GM12878 (cell line): Measurements from ENCODE around the gene NRBP1. TPM values are rescaled to one million over a fixed set of nuclear protein-coding genes. Genes with fewer than 3 reads are reported as not detected.

Experiments used
- ATAC-seq: fragments of 200-7000 bp; cut with Tn5 transposase; 3 replicates; pipeline ENCODE4 v1.9.1; 2020; ENCODE audit warnings: mild to moderate bottlenecking, moderate library complexity
- BruUV-seq: library from RNA; stranded (reverse); fragments of 400-500 nt; replicated peaks from 2 replicates; lab custom pipeline; 2021; lab: Mats Ljungman, UMichigan
- CTCF ChIA-PET: fragments of 300-600 bp; sonication (Branson Sonifier 250); formaldehyde crosslinking; extraction: SDS; loops from one replicate; lab custom pipeline; 2021; ENCODE audit warnings: inconsistent platforms; lab: Yijun Ruan, JAX
- POLR2A ChIA-PET: fragments of 350-600 bp; formaldehyde crosslinking; extraction: SDS; loops from one replicate; lab custom pipeline; 2021; ENCODE audit warnings: inconsistent platforms; lab: Charles Lee
- RAD21 ChIA-PET: fragments of 300-600 bp; sonication (Branson Sonifier 250); formaldehyde crosslinking; loops from one replicate; lab custom pipeline; 2023; ENCODE audit warnings: antibody characterized with exemption; ENCODE audit not compliant: unreplicated experiment; lab: Charles Lee
- SMC1A ChIA-PET: fragments of 300-600 bp; sonication (Branson Sonifier 250); formaldehyde crosslinking; loops from one replicate; lab custom pipeline; 2023; ENCODE audit not compliant: unreplicated experiment, uncharacterized antibody; lab: Charles Lee
- DNase-seq: peaks from one replicate; pipeline ENCODE4 v3.0.0-alpha.2; 2011; ENCODE audit warnings: low read depth, low spot score
- FAIRE-seq: peaks from 3 replicates; lab custom pipeline; 2011; peaks lifted over from hg19 to GRCh38; lab: Jason Lieb, UNC
- H2AFZ ChIP-seq: 2 replicates; pipeline ENCODE4 v1.6.0; 2011; ENCODE audit warnings: low read depth, low read length, control low read depth; ENCODE audit not compliant: control insufficient read depth
- H3K27ac ChIP-seq: 2 replicates; pipeline ENCODE4 v1.5.1; 2011; ENCODE audit warnings: control low read depth; ENCODE audit not compliant: control insufficient read depth, insufficient read depth
- H3K27me3 ChIP-seq, 2 experiments: replicated peaks in 1 of 2; 2 replicates each; pipeline versions ENCODE4 v1.6.0 to v1.6.1; 2011; ENCODE audit warnings: low read length in 1 of 2; ENCODE audit not compliant: control insufficient read depth in 2 of 2, insufficient read depth in 2 of 2
- H3K36me3 ChIP-seq, 2 experiments: 2 replicates each; pipeline ENCODE4 v1.5.1; 2011; ENCODE audit warnings: low read length in 1 of 2; ENCODE audit not compliant: control insufficient read depth in 2 of 2, insufficient read depth in 2 of 2
- H3K4me1 ChIP-seq: 2 replicates; pipeline ENCODE4 v1.6.1; 2011; ENCODE audit warnings: mild to moderate bottlenecking, low read length, moderate library complexity, mixed read lengths; ENCODE audit not compliant: control insufficient read depth, insufficient read depth
- H3K4me2 ChIP-seq: 2 replicates; pipeline ENCODE4 v1.6.0; 2011; ENCODE audit warnings: control low read depth; ENCODE audit not compliant: control insufficient read depth, insufficient read depth
- H3K4me3 ChIP-seq: fragments of 200-600 bp; sonication (generic); 2 replicates; pipeline ENCODE4 v1.5.1; 2016
- H3K79me2 ChIP-seq: 2 replicates; pipeline ENCODE4 v1.6.0; 2011; ENCODE audit warnings: low read length; ENCODE audit not compliant: control insufficient read depth, insufficient read depth
- H3K9ac ChIP-seq: 2 replicates; pipeline ENCODE4 v1.8.0; 2011; ENCODE audit warnings: low read length, control low read depth, mixed read lengths; ENCODE audit not compliant: control insufficient read depth, insufficient read depth
- H3K9me3 ChIP-seq: replicated peaks from 3 replicates; pipeline ENCODE4 v1.5.1; 2011; ENCODE audit warnings: mild to moderate bottlenecking, low read length; ENCODE audit not compliant: control insufficient read depth, insufficient read depth
- H4K20me1 ChIP-seq: 2 replicates; pipeline ENCODE4 v1.6.0; 2011; ENCODE audit not compliant: control insufficient read depth, insufficient read depth
- ASH2L ChIP-seq: fragments of 300-600, 200-600 bp; sonication (generic); IDR thresholded peaks from 2 replicates; pipeline ENCODE4 v1.6.1; 2017; ENCODE audit warnings: low read depth, mild to moderate bottlenecking, borderline replicate concordance
- BCL11A ChIP-seq: IDR thresholded peaks from 2 replicates; pipeline ENCODE4 v1.6.1; 2011; ENCODE audit warnings: low read depth, low read length
- BMI1 ChIP-seq: fragments of 450-650 bp; IDR thresholded peaks from 2 replicates; pipeline ENCODE4 v1.6.1; 2016; ENCODE audit warnings: mild to moderate bottlenecking, moderate library complexity, borderline replicate concordance
- CBX3 ChIP-seq: fragments of 200-600 bp; sonication (generic); IDR thresholded peaks from 2 replicates; pipeline ENCODE4 v1.6.1; 2016; ENCODE audit warnings: low read depth, borderline replicate concordance
- CHD4 ChIP-seq: fragments of 200-600 bp; sonication (generic); IDR thresholded peaks from 2 replicates; pipeline ENCODE4 v1.6.1; 2016; ENCODE audit warnings: mild to moderate bottlenecking
- ESRRA ChIP-seq: IDR thresholded peaks from 2 replicates; pipeline ENCODE4 v1.6.1; 2012; ENCODE audit warnings: mild to moderate bottlenecking, low read length, improper control_type of control experiment
- HDAC2 ChIP-seq: fragments of 200-600 bp; sonication (generic); IDR thresholded peaks from 2 replicates; pipeline ENCODE4 v1.6.1; 2017
- JUND ChIP-seq: IDR thresholded peaks from 2 replicates; pipeline ENCODE4 v1.6.1; 2012; ENCODE audit warnings: low read depth, mild to moderate bottlenecking, low read length, improper control_type of control experiment, moderate library complexity
- MYC ChIP-seq: IDR thresholded peaks from 2 replicates; pipeline ENCODE4 v1.6.1; 2011; ENCODE audit warnings: mild to moderate bottlenecking, low read length, moderate library complexity, inconsistent platforms; ENCODE audit not compliant: insufficient read depth, insufficient replicate concordance, insufficient read length, severe bottlenecking
- NRF1 ChIP-seq: conservative IDR thresholded peaks from 2 replicates; pipeline ENCODE4 v1.6.1; 2011; ENCODE audit warnings: mild to moderate bottlenecking, low read depth, low read length, improper control_type of control experiment
- PBX3 ChIP-seq: IDR thresholded peaks from 2 replicates; pipeline ENCODE4 v1.6.1; 2011; ENCODE audit warnings: mild to moderate bottlenecking, low read depth, low read length, moderate library complexity; ENCODE audit not compliant: insufficient replicate concordance
- POLR2AphosphoS2 ChIP-seq: IDR thresholded peaks from 2 replicates; pipeline ENCODE4 v1.6.1; 2011; ENCODE audit warnings: low read depth, mild to moderate bottlenecking, low read length, improper control_type of control experiment, moderate library complexity
- SMC3 ChIP-seq: IDR thresholded peaks from 2 replicates; pipeline ENCODE4 v1.6.1; 2011; ENCODE audit warnings: low read length, improper control_type of control experiment, borderline replicate concordance
- SPI1 ChIP-seq: IDR thresholded peaks from 2 replicates; pipeline ENCODE4 v1.6.1; 2011; ENCODE audit warnings: low read depth, mild to moderate bottlenecking, low read length, moderate library complexity, borderline replicate concordance; ENCODE audit not compliant: insufficient read depth
- YY1 ChIP-seq: IDR thresholded peaks from 2 replicates; pipeline ENCODE4 v1.6.1; 2011; ENCODE audit warnings: low read depth, mild to moderate bottlenecking, low read length
- ZBTB4 ChIP-seq: fragments of 450-650 bp; formaldehyde crosslinking; IDR thresholded peaks from 2 replicates; pipeline ENCODE4 v1.4.0; 2022; ENCODE audit warnings: mild to moderate bottlenecking, moderate library complexity
- ZNF217 ChIP-seq: fragments of 450-650 bp; IDR thresholded peaks from 2 replicates; pipeline ENCODE4 v1.6.1; 2017; ENCODE audit warnings: antibody characterized with exemption, mild to moderate bottlenecking
- WGBS: methylation state at CpG from one replicate; pipeline ENCODE4 v1.1.6; 2016; ENCODE audit warnings: low lambda C conversion rate; ENCODE audit not compliant: insufficient replicate concordance, insufficient coverage; ENCODE audit errors: missing lambda C conversion rate; 5-methylcytosine and 5-hydroxymethylcytosine counted together
- in situ Hi-C: fragments of 300-500 bp; cut with MboI; formaldehyde crosslinking; loops from 9 replicates; pipeline ENCODE4 v1.14.3; 2018; ENCODE audit warnings: mixed read lengths
- intact Hi-C: fragments of 100-400 bp; cut with micrococcal nuclease; formaldehyde crosslinking; loops from one replicate; pipeline ENCODE4 v1.14.2; 2022; ENCODE audit not compliant: unreplicated experiment
- polyA plus RNA-seq, 11 experiments: library from polyadenylated mRNA; depleted of rRNA in 4 of 11; unstranded in 6 of 11; stranded (reverse) in 5 of 11; fragments of >200 nt; fragmentation: Nextera tagmentation in 4 of 11; fragmentation: Illumina TruSeq in 1 of 11; extraction: Ambion mirVana in 4 of 11; extraction: Trizol in 1 of 11; gene quantifications; 1 replicate in 1 of 11; 2 replicates in 10 of 11; pipeline versions ENCODE4 v1.2.1 to v1.2.3, GENCODE V29; 2011 to 2016; ENCODE audit warnings: inconsistent platforms in 2 of 11, missing spikeins in 2 of 11, low read depth in 1 of 11
- total RNA-seq, 4 experiments: library from RNA; depleted of rRNA in 3 of 4; stranded (reverse); fragments of >200 nt in 3 of 4; fragmentation: Illumina TruSeq in 1 of 4; extraction: Trizol in 1 of 4; gene quantifications; 2 replicates each; pipeline versions ENCODE4 v1.2.1 to v1.2.3, GENCODE V29; 2013 to 2021

NRBP1 gene
- total and polyA plus RNA-seq, 10 of the 15 experiments (the other 5 are each of a cell fraction or from before 2014, with no cell fraction given) = 5.7 to 136 (median 66.1) TPM

- TF ChIP-seq PBX3 (no peak), SPI1 (no peak), ZNF217 (no peak), SMC3 (no peak), ASH2L (no peak)
Observed at GRCh38 chr2:27390822-27391679, 37.4 kb upstream of the NRBP1 start (continued).

GRCh38 chr2:27393225-27393624, 35.2 kb upstream of the NRBP1 start:
- Histone ChIP-seq H3K9ac (no peak overlapping the region), H3K36me3 (peaks cover 2 to 7% of the 10 kb centered on the region in 2 experiments), H2AFZ (no peak overlapping the region), H3K27ac (no peak overlapping the region), H3K4me2 (no peak overlapping the region), H3K4me1 (no peaks in the 10 kb centered on the region), H3K9me3 (no peaks in the 10 kb centered on the region), H3K4me3 (no peak overlapping the region), H3K79me2 (peaks cover 44% of the 10 kb centered on the region), H4K20me1 (no peaks in the 10 kb centered on the region), H3K27me3 (no peaks in the 10 kb centered on the region)
- ChIA-PET CTCF (no interaction called here), SMC1A (no interaction called here), RAD21 (no interaction called here), POLR2A (no interaction called here)
- DNase-seq = no peak
- 98% methylated on average over 29 of the region's 33 CpGs for WGBS
- intact Hi-C loops = no loop called here
- BruUV-seq = no TSS peak
- FAIRE-seq = no peak
- in situ Hi-C loops = no loop called here
- no peak for ATAC-seq
- no peak for TF ChIP-seq NRF1
- TF ChIP-seq CHD4 = no peak
- no peak for TF ChIP-seq ZBTB4 (CRISPR knock-in tag)
- no peak for TF ChIP-seq BCL11A
- no peak for TF ChIP-seq ESRRA
- no peak for TF ChIP-seq JUND
- TF ChIP-seq BMI1 = no peak
- TF ChIP-seq ASH2L = no peak
- TF ChIP-seq POLR2AphosphoS2 = no peak
- TF ChIP-seq HDAC2 = no peak
- TF ChIP-seq CBX3 = no peak
- TF ChIP-seq YY1 = no peak
- no peak for TF ChIP-seq MYC
